Activated CD4-positive, CD25-positive, alpha-beta regulatory T cell (primary cell): ENCODE data around the gene SPANXA2.
"Not testable (repeated sequence)": the region's sequence is repeated elsewhere in the genome, so short reads cannot be mapped to it uniquely, and the experiment has no call there.

Experiments
- DNase-seq, 4 experiments: peaks; one replicate each; lab custom pipeline; 2025; lab: John Stamatoyannopoulos, UW

Gene SPANXA2, protein sequence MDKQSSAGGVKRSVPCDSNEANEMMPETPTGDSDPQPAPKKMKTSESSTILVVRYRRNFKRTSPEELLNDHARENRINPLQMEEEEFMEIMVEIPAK

DNA sequence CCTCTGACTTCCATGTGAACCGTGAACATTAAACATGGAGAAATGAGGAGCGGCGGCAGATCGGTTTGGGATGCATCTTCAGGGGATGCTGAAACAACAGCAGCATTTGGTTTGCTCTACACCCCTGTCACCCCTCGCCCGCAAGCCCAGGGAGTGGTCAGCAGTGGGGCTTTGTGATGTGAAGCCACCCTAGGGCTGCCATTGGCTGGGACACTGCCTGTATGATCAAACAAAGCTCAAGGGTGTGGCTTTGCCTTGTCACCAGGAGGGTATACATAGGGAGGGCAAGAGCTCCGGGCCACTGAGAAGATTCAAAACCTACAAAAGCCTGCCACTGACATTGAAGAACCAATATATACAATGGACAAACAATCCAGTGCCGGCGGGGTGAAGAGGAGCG lies at the start of gene SPANXA2:
Gene SPANXA2, plus strand, starts transcription at position 301 of the 400 bp plus-strand sequence. Its CDS starts 60 bp downstream, at position 361.
- not testable (repeated sequence) for DNase-seq

DNA sequence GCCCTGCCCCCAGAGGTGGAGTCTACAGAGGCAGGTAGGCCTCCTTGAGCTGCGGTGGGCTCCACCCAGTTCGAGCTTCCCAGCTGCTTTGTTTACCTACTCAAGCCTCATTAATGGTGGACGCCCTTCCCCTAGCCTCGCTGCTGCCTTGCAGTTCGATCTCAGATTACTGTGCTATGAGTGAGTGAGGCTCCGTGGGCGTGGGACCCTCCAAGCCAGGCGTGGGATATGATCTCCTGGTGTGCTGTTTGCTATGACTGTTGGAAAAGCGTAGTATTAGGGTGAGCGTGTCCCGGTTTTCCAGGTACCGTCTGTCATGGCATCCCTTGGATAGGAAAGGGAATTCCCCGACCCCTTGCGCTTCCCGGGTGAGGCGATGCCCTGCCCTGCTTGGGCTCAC lies 47.0 kb upstream of the SPANXA2 start:
- not testable (repeated sequence) for DNase-seq

DNA sequence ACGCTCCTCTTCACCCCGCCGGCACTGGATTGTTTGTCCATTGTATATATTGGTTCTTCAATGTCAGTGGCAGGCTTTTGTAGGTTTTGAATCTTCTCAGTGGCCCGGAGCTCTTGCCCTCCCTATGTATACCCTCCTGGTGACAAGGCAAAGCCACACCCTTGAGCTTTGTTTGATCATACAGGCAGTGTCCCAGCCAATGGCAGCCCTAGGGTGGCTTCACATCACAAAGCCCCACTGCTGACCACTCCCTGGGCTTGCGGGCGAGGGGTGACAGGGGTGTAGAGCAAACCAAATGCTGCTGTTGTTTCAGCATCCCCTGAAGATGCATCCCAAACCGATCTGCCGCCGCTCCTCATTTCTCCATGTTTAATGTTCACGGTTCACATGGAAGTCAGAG lies 4.9 kb upstream of the SPANXA2 start, which contains the start of gene SPANXA1:
Gene SPANXA1, minus strand, starts transcription at position 101 of the 400 bp plus-strand sequence. Its CDS starts 60 bp downstream, at position 41.
- DNase-seq = not testable (repeated sequence)

DNA sequence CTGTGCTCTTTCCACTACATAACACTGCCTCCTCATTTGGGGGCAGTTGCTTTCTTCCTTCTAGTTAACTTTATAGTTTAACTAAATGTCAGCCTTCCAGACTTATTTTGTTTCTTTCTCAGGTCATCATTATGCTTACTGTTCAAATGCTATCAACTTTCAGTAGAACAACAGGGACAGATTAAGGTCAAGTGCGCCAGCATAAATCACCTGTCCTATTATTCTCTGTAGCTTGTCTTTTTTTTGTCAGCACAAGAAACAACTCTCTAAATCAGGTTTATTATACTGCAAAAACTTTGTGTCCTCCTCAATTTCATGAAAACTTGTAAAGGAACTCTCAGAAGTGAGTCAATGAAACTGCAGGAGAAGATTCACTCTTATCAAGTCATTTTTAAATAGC lies 19.6 kb downstream of the SPANXA2 start:
- DNase-seq = no peak

DNA sequence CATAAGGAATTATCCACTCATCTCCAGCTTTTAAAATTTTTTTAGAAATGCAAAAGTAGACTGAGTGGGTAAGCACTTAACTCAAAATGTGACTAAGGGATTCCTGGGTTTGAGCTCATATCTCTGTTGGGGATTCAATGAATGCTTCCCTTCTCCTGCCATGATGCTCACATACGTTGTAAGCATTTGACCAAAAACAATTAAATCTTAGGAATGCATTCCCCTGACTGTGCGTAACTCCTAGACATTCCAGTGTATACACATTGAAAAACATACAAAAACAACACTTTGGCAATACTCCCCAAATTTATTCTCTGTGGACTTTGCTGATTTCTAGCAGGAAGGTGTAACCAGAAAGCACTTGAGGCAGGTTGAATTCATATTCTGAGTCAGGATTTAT lies 29.8 kb downstream of the SPANXA2 start:
- DNase-seq = no peak

DNA sequence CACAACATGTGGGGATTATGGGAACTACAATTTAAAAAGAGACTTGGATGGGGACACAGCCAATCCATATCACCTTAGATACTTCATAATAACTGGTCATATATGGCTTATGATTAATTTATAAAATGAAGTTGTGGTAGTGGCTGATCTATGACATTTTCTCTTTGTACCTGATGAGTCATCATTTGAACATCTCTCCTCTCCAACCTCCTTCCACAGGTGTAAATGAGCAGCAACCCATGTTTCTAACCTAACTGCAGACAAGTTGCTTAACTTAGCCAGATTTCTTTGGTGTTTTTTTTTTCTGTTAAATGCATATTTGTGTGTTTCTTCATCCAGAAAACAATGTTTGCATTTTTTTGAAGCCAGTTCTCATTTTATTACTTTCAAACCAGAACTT lies 42.6 kb downstream of the SPANXA2 start:
- DNase-seq = no peak

DNA sequence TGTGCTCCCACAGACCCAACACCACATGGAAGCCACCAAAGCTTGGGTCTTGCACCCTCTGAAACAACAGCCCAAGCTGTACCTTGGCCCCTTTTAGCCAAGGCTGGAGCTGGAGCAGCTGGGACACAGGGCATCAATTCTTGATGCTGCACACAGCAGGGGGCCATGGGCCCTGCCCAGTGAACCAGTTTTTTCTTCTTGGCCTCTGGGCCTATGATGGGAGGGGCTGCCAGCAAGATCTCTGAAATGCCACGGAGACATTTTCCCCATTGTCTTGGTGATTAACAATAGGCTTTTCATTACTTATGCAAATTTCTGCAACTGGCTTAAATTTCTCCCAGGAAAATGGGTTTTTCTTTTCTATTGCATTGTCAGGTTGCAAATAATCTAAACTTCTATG lies 49.0 kb downstream of the SPANXA2 start:
- DNase-seq = no peak
